AG04450 (cell line): ENCODE results near the gene TGFB1I1. TPM values are rescaled to one million over a fixed set of nuclear protein-coding genes. Genes with fewer than 3 reads are reported as not detected.

Source experiments
- CTCF ChIA-PET: fragments of 300-600, 350-600 bp; formaldehyde crosslinking; extraction: SDS; loops from one replicate; lab custom pipeline; 2022; ENCODE audit warnings: antibody characterized with exemption, inconsistent platforms; lab: Charles Lee
- POLR2A ChIA-PET: fragments of 350-600 bp; formaldehyde crosslinking; extraction: SDS; loops from one replicate; lab custom pipeline; 2021; ENCODE audit warnings: antibody characterized with exemption, inconsistent platforms; lab: Yijun Ruan, JAX
- DNase-seq: peaks from one replicate; pipeline ENCODE4 v3.0.0-alpha.2; 2011; ENCODE audit warnings: low read depth, low spot score
- H3K27ac ChIP-seq: one replicate; pipeline ENCODE4 v1.5.1; 2012; ENCODE audit warnings: low read depth, low read length, control low read depth
- H3K27me3 ChIP-seq: one replicate; pipeline ENCODE4 v1.6.0; 2012; ENCODE audit warnings: low read length; ENCODE audit not compliant: control insufficient read depth, insufficient read depth
- H3K4me3 ChIP-seq: 2 replicates; pipeline ENCODE4 v1.5.1; 2011; ENCODE audit warnings: mild to moderate bottlenecking, low read depth, low read length, control low read depth
- H3K9me3 ChIP-seq: 2 replicates; pipeline ENCODE4 v1.5.1; 2012; ENCODE audit warnings: low read length; ENCODE audit not compliant: control insufficient read depth, insufficient read depth
- polyA minus RNA-seq: library from RNA; depleted of rRNA, polyadenylated mRNA; stranded (reverse); fragments of >200 nt; gene quantifications from 2 replicates; pipeline ENCODE4 v1.2.3, GENCODE V29; 2011; rRNA and poly(A)+ RNA removed
- polyA plus RNA-seq: library from polyadenylated mRNA; depleted of rRNA; stranded (reverse); fragments of >200 nt; gene quantifications from 2 replicates; pipeline ENCODE4 v1.2.3, GENCODE V29; 2011; rRNA removed
- TF ChIP-seq, protein P1 (sequence below): IDR thresholded peaks from 2 replicates; pipeline ENCODE4 v1.5.1; 2011; ENCODE audit warnings: low read depth, low read length, control low read depth, inconsistent platforms

TGFB1I1 gene
- polyA plus RNA-seq, result 42.4 and 63.4 TPM in 2 replicates
- polyA minus RNA-seq, result 65.9 and 76.4 TPM in 2 replicates

DNA sequence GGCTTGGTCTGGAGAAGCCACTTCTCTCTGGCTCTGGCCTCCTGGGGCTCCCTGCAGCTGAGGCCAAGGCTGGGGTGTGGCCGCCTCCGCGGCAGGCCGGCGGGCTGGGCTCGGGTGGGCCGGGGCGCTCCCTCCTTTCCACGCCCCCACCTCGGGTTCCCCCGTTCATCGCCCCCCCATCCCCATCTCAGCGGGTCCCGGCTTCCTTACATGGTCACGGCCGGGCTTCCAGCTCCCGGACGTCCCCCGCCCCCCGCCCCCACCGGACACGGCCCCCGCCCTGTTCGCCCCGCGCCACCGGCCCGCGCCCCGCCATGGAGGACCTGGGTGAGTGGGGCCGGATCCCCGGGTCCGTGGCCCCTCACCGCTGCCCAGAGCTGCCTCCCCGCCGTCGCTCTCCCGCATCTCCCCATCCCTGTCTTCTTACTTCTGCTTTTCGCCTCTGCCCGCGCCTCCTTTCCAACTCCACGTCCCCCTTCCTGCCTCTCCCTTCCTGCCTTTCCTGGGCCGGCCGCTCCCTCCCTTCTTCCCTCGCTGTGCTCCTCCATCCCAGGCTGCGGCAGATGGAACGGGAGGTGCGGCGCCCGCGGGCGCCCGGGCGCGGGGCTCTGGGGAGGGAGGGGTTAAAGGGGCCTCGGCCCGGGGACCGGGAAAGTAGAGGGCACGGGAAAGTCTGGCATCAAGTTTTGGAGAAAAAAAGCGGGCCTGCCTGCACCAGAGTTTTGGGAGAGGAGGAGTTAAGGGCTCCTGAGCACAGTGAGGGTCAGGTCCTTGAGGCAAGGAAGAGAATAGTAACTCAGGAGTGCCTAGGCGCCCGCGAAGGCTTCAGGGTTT lies at the start of gene TGFB1I1:
Gene TGFB1I1 (plus strand): TSS at position 278 of the 834 bp plus-strand sequence. CDS start 37 bp downstream, at position 315.
- peaks cover 5% of the 10 kb centered on the region for H3K9me3 ChIP-seq
- H3K4me3 ChIP-seq, result peak within 1 kb of the TSS; percentile 85
- TF ChIP-seq, protein P1, sequence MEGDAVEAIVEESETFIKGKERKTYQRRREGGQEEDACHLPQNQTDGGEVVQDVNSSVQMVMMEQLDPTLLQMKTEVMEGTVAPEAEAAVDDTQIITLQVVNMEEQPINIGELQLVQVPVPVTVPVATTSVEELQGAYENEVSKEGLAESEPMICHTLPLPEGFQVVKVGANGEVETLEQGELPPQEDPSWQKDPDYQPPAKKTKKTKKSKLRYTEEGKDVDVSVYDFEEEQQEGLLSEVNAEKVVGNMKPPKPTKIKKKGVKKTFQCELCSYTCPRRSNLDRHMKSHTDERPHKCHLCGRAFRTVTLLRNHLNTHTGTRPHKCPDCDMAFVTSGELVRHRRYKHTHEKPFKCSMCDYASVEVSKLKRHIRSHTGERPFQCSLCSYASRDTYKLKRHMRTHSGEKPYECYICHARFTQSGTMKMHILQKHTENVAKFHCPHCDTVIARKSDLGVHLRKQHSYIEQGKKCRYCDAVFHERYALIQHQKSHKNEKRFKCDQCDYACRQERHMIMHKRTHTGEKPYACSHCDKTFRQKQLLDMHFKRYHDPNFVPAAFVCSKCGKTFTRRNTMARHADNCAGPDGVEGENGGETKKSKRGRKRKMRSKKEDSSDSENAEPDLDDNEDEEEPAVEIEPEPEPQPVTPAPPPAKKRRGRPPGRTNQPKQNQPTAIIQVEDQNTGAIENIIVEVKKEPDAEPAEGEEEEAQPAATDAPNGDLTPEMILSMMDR, result no peak
- peak within 1 kb of the TSS; percentile 99 for H3K27ac ChIP-seq
- H3K27me3 ChIP-seq, result no peaks in the 10 kb centered on the region
- DNase-seq, result peak; percentile 59
- POLR2A ChIA-PET, result interaction anchor here (0.6 to 2.9 kb wide), 9 partner anchors 10 to 530 kb away, joined by 3 to 44 read pairs (median 4); partner anchors contain the start of genes ARMC5, KAT8, SLC5A2 and STX4
- CTCF ChIA-PET, result interaction anchor here (0.6 to 4.8 kb wide), 4 partner anchors 13 to 329 kb away, joined by 3 to 49 read pairs (median 4); partner anchors contain the start of gene ARMC5

GRCh38 chr16:31423241-31423640 lies 48.7 kb upstream of the TGFB1I1 start:
- no peak overlapping the region for H3K27ac ChIP-seq
- no peak overlapping the region for H3K4me3 ChIP-seq
- CTCF ChIA-PET, result no interaction called here
- H3K27me3 ChIP-seq, result peaks cover 17% of the 10 kb centered on the region
- DNase-seq, result no peak
- POLR2A ChIA-PET, result no interaction called here
- TF ChIP-seq, protein P1, result no peak
- peaks cover 10% of the 10 kb centered on the region for H3K9me3 ChIP-seq

DNA sequence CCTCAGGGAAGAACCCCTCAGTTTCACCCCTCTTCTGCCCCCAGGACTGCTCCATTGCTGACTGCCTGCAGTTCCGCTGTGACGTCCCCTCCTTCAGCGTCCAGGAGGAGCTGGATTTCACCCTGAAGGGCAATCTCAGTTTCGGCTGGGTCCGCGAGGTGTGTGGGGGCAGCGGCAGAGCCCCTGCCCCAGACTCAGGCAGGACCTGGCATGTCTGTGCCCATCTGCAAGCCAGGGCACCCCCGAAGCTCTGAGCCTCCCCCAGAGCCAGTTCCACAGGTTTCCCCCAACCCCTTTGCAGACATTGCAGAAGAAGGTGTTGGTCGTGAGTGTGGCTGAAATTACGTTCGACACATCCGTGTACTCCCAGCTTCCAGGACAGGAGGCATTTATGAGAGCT lies 48.2 kb upstream of the TGFB1I1 start:
- TF ChIP-seq, protein P1, result no peak
- peaks cover 23% of the 10 kb centered on the region for H3K27me3 ChIP-seq
- no peak overlapping the region for H3K27ac ChIP-seq
- ChIA-PET CTCF (interaction anchor here (0.6 kb wide), 1 partner anchor 19 kb away, joined by 3 read pairs; the partner anchor contains the start of gene ZNF843), POLR2A (no interaction called here)
- DNase-seq, result no peak
- H3K4me3 ChIP-seq, result no peak overlapping the region
- peaks cover 10% of the 10 kb centered on the region for H3K9me3 ChIP-seq

DNA sequence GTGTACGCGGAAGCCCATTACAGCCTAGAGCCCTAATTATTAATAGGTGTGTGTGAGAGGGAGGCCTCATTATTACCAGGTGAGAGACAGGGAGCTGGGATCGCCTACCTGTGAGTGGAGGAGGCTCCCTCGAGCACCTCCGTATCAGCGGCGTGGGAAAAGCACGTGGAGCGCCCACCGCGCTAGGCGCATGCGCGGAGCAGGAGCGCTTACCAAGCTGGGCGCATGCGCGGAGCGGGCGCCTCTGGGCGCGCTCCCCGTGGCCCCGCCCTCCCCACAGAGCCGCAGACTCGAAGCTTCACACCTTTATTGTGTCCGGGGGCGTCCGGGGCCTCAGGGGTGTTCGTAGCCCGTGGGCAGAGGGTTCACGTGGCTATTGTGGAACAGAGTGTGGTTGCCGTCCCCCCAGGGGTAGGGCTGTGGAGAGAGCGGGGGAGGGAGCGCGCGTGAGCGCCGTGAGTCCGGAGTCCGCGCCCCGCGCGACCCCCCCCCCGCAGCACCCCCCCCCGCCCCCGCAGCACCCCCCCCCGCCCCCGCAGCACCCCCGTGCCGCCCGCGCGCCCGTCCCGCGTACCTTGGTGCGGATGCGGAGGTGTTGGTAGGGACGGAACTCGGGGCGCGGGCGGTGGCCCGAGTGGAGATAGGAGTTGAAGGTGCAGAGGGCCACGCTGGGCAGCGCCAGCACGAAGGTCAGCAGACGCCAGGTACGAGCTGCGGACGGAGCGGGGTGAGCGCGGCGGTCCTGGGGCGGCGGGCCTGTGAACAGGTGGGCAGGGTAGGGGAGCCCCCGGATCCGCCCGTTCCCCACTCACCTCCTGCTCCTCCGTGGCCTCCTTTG lies 44.3 kb upstream of the TGFB1I1 start:
- Histone ChIP-seq H3K4me3 (peak overlapping the region; percentile 51), H3K27ac (no peak overlapping the region), H3K27me3 (peaks cover 31% of the 10 kb centered on the region), H3K9me3 (peaks cover 6% of the 10 kb centered on the region)
- CTCF ChIA-PET, result interaction anchor here (0.6 to 1.0 kb wide), 2 partner anchors 16 to 285 kb away, joined by 3 read pairs; no protein-coding TSS in a partner anchor
- TF ChIP-seq, protein P1, result no peak
- POLR2A ChIA-PET, result no interaction called here
- DNase-seq, result no peak
